HepG2 (cell line): ENCODE measurements around the gene NOTUM. TPM values are rescaled to one million over a fixed set of nuclear protein-coding genes. Genes with fewer than 3 reads are reported as not detected.
A peak's percentile ranks its signal among the peaks of the same experiment; 100 is the strongest.

Source experiments
- EHMT2 ChIP-seq: fragments of 200-600 bp; sonication (generic); IDR thresholded peaks from 2 replicates; pipeline ENCODE4 v1.7.0; 2017; ENCODE audit warnings: antibody characterized with exemption, low read depth, low read length, borderline replicate concordance
- GTF3A ChIP-seq: sonication (generic); formaldehyde crosslinking; conservative IDR thresholded peaks from 2 replicates; pipeline ENCODE4 v1.4.0; 2020; ENCODE audit warnings: mild to moderate bottlenecking, missing genetic modification reagents
- KDM4B ChIP-seq: sonication (generic); formaldehyde crosslinking; IDR thresholded peaks from 2 replicates; pipeline ENCODE4 v1.4.0; 2020; ENCODE audit warnings: missing genetic modification reagents
- KMT2A ChIP-seq: sonication (generic); formaldehyde crosslinking; IDR thresholded peaks from 2 replicates; pipeline ENCODE4 v1.4.0; 2020; ENCODE audit warnings: missing genetic modification reagents
- PRPF4 ChIP-seq: fragments of 200-400 bp; formaldehyde crosslinking; IDR thresholded peaks from 2 replicates; pipeline ENCODE4 v1.6.1; 2016; ENCODE audit warnings: low read length, low read depth; ENCODE audit not compliant: poor library complexity, severe bottlenecking
- RAD51 ChIP-seq: fragments of 450-650 bp; IDR thresholded peaks from 2 replicates; pipeline ENCODE4 v1.6.1; 2016; ENCODE audit warnings: borderline replicate concordance
- SAP130 ChIP-seq: IDR thresholded peaks from 2 replicates; pipeline ENCODE4 v1.6.1; 2016; ENCODE audit warnings: low read depth
- SSRP1 ChIP-seq: IDR thresholded peaks from 2 replicates; pipeline ENCODE4 v1.6.1; 2016; ENCODE audit warnings: control low read depth
- U2AF2 ChIP-seq: fragments of 200-400 bp; formaldehyde crosslinking; IDR thresholded peaks from 2 replicates; pipeline ENCODE4 v1.6.1; 2017; ENCODE audit warnings: low read depth, mild to moderate bottlenecking, low read length
- ZNF33B ChIP-seq: sonication (generic); formaldehyde crosslinking; IDR thresholded peaks from 2 replicates; pipeline ENCODE4 v1.5.1; 2020; ENCODE audit warnings: mild to moderate bottlenecking, missing genetic modification reagents
- ZSCAN20 ChIP-seq: sonication (generic); formaldehyde crosslinking; IDR thresholded peaks from 2 replicates; pipeline ENCODE4 v1.4.0; 2020; ENCODE audit warnings: missing genetic modification reagents, mild to moderate bottlenecking, borderline replicate concordance
- polyA plus RNA-seq, 8 experiments: library from polyadenylated mRNA; depleted of rRNA in 3 of 8; stranded (reverse) in 7 of 8; unstranded in 1 of 8; fragments of >200 nt; fragmentation: Illumina TruSeq in 4 of 8; extraction: Trizol in 4 of 8; gene quantifications; 2 replicates each; pipeline versions ENCODE4 v1.2.1 to v1.2.3, GENCODE V29; 2011 to 2016; ENCODE audit warnings: low read depth in 4 of 8, missing spikeins in 1 of 8, mixed read lengths in 1 of 8; ENCODE audit not compliant: insufficient read depth in 1 of 8
- total RNA-seq, 5 experiments: library from RNA; depleted of rRNA; stranded (reverse); fragments of >200 nt; fragmentation: Illumina TruSeq; extraction: Trizol; gene quantifications; 2 replicates each; pipeline ENCODE4 v1.2.3, GENCODE V29; 2016; ENCODE audit warnings: low read depth in 1 of 5
- TF ChIP-seq, protein P1 (sequence below): sonication (generic); formaldehyde crosslinking; IDR thresholded peaks from 2 replicates; pipeline ENCODE4 v1.4.0; 2020; ENCODE audit warnings: missing genetic modification reagents, borderline replicate concordance
- TF ChIP-seq, protein P2 (sequence below), 2 experiments: sonication (generic) in 1 of 2; formaldehyde crosslinking in 1 of 2; IDR thresholded peaks; 2 replicates each; pipeline versions ENCODE4 v1.6.1 to v1.9.0; 2014 to 2022; ENCODE audit warnings: antibody characterized with exemption in 1 of 2, borderline replicate concordance in 1 of 2, inconsistent platforms in 1 of 2, low read depth in 1 of 2, missing genetic modification reagents in 1 of 2
- TF ChIP-seq, protein P3 (sequence below): sonication (generic); formaldehyde crosslinking; IDR thresholded peaks from 2 replicates; pipeline ENCODE4 v1.8.0; 2022; ENCODE audit warnings: missing genetic modification reagents, mild to moderate bottlenecking, borderline replicate concordance
- TF ChIP-seq, protein P4 (sequence below): sonication (generic); formaldehyde crosslinking; IDR thresholded peaks from 2 replicates; pipeline ENCODE4 v1.4.0; 2020; ENCODE audit warnings: missing genetic modification reagents

NOTUM gene
- total and polyA plus RNA-seq, 2 of the 13 experiments (the other 11 are each of a cell fraction or from before 2014, with no cell fraction given): 150 to 160 TPM

- TF ChIP-seq, protein P1, sequence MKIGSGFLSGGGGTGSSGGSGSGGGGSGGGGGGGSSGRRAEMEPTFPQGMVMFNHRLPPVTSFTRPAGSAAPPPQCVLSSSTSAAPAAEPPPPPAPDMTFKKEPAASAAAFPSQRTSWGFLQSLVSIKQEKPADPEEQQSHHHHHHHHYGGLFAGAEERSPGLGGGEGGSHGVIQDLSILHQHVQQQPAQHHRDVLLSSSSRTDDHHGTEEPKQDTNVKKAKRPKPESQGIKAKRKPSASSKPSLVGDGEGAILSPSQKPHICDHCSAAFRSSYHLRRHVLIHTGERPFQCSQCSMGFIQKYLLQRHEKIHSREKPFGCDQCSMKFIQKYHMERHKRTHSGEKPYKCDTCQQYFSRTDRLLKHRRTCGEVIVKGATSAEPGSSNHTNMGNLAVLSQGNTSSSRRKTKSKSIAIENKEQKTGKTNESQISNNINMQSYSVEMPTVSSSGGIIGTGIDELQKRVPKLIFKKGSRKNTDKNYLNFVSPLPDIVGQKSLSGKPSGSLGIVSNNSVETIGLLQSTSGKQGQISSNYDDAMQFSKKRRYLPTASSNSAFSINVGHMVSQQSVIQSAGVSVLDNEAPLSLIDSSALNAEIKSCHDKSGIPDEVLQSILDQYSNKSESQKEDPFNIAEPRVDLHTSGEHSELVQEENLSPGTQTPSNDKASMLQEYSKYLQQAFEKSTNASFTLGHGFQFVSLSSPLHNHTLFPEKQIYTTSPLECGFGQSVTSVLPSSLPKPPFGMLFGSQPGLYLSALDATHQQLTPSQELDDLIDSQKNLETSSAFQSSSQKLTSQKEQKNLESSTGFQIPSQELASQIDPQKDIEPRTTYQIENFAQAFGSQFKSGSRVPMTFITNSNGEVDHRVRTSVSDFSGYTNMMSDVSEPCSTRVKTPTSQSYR (CRISPR knock-in tag): peak; percentile 35; the same call in 1 of the 2 replicates
- peak; percentile 17; the same call in 1 of the 2 replicates for TF ChIP-seq KMT2A
- TF ChIP-seq, protein P2, sequence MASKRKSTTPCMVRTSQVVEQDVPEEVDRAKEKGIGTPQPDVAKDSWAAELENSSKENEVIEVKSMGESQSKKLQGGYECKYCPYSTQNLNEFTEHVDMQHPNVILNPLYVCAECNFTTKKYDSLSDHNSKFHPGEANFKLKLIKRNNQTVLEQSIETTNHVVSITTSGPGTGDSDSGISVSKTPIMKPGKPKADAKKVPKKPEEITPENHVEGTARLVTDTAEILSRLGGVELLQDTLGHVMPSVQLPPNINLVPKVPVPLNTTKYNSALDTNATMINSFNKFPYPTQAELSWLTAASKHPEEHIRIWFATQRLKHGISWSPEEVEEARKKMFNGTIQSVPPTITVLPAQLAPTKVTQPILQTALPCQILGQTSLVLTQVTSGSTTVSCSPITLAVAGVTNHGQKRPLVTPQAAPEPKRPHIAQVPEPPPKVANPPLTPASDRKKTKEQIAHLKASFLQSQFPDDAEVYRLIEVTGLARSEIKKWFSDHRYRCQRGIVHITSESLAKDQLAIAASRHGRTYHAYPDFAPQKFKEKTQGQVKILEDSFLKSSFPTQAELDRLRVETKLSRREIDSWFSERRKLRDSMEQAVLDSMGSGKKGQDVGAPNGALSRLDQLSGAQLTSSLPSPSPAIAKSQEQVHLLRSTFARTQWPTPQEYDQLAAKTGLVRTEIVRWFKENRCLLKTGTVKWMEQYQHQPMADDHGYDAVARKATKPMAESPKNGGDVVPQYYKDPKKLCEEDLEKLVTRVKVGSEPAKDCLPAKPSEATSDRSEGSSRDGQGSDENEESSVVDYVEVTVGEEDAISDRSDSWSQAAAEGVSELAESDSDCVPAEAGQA (IDR thresholded peaks at IDR 0.05; ENCODE audit: low read depth): 0 out of 2 replicates have a peak, but pooled peaks have one; percentile 22
- TF ChIP-seq, protein P2 (CRISPR knock-in tag; IDR thresholded peaks at IDR 0.05; ENCODE audit: borderline replicate concordance): 0 out of 2 replicates have a peak, but pooled peaks have one; percentile 71
- no peak for TF ChIP-seq PRPF4
- no peak for TF ChIP-seq ZNF33B (CRISPR knock-in tag)
- TF ChIP-seq EHMT2: no peak
- peak; percentile 76 for TF ChIP-seq SAP130 (CRISPR knock-in tag)
- TF ChIP-seq RAD51: no peak
- TF ChIP-seq SSRP1 (CRISPR knock-in tag): no peak
- TF ChIP-seq ZSCAN20 (CRISPR knock-in tag): peak; percentile 50; the same call in 1 of the 2 replicates
- peak; percentile 11; the same call in 1 of the 2 replicates for TF ChIP-seq KDM4B (CRISPR knock-in tag)
- TF ChIP-seq, protein P3, sequence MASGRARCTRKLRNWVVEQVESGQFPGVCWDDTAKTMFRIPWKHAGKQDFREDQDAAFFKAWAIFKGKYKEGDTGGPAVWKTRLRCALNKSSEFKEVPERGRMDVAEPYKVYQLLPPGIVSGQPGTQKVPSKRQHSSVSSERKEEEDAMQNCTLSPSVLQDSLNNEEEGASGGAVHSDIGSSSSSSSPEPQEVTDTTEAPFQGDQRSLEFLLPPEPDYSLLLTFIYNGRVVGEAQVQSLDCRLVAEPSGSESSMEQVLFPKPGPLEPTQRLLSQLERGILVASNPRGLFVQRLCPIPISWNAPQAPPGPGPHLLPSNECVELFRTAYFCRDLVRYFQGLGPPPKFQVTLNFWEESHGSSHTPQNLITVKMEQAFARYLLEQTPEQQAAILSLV (CRISPR knock-in tag): no peak
- no peak for TF ChIP-seq GTF3A (CRISPR knock-in tag)
- TF ChIP-seq, protein P4, sequence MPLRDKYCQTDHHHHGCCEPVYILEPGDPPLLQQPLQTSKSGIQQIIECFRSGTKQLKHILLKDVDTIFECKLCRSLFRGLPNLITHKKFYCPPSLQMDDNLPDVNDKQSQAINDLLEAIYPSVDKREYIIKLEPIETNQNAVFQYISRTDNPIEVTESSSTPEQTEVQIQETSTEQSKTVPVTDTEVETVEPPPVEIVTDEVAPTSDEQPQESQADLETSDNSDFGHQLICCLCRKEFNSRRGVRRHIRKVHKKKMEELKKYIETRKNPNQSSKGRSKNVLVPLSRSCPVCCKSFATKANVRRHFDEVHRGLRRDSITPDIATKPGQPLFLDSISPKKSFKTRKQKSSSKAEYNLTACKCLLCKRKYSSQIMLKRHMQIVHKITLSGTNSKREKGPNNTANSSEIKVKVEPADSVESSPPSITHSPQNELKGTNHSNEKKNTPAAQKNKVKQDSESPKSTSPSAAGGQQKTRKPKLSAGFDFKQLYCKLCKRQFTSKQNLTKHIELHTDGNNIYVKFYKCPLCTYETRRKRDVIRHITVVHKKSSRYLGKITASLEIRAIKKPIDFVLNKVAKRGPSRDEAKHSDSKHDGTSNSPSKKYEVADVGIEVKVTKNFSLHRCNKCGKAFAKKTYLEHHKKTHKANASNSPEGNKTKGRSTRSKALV (CRISPR knock-in tag): peak; percentile 86; the same call in 1 of the 2 replicates
- TF ChIP-seq U2AF2: no peak
Observed at GRCh38 chr17:81994593-81995462, 33.8 kb upstream of the NOTUM start (continued).
